Lung (tissue), 12 donors: ENCODE measurements around the gene APLNR. TPM values are rescaled to one million over a fixed set of nuclear protein-coding genes. Genes with fewer than 3 reads are reported as not detected.

Source experiments
- ATAC-seq: fragments of 200-7000 bp; cut with Tn5 transposase; one replicate; pipeline ENCODE4 v1.9.1; 2020; ENCODE audit warnings: moderate number of reproducible peaks; ENCODE audit not compliant: insufficient read depth, low FRiP score
- DNase-seq, 3 donors: peaks; one replicate each; pipeline ENCODE4 v3.0.0-alpha.2; 2013 to 2017
- H3K27ac ChIP-seq, 2 donors: one replicate each; pipeline ENCODE4 v1.5.1; 2013; ENCODE audit warnings: mild to moderate bottlenecking in 2 of 2, moderate library complexity in 2 of 2, control low read depth in 1 of 2, inconsistent platforms in 1 of 2, low read depth in 1 of 2, low read length in 1 of 2
- H3K27me3 ChIP-seq, 3 donors: one replicate each; pipeline ENCODE4 v1.5.1; 2013; ENCODE audit warnings: low read length in 2 of 3; ENCODE audit not compliant: control insufficient read depth in 3 of 3, insufficient read depth in 3 of 3
- H3K36me3 ChIP-seq, 4 donors: one replicate each; pipeline ENCODE4 v1.5.1; 2013; ENCODE audit warnings: low read length in 4 of 4, mild to moderate bottlenecking in 1 of 4, moderate library complexity in 1 of 4; ENCODE audit not compliant: control insufficient read depth in 4 of 4, insufficient read depth in 4 of 4
- H3K4me1 ChIP-seq, 5 donors: one replicate each; pipeline ENCODE4 v1.5.1; 2013; ENCODE audit warnings: low read length in 5 of 5, mild to moderate bottlenecking in 2 of 5, moderate library complexity in 1 of 5; ENCODE audit not compliant: control insufficient read depth in 5 of 5, insufficient read depth in 5 of 5
- H3K4me3 ChIP-seq: one replicate; pipeline ENCODE4 v1.5.1; 2013; ENCODE audit warnings: mild to moderate bottlenecking, control low read depth, moderate library complexity
- H3K9ac ChIP-seq, 2 donors: one replicate each; pipeline ENCODE4 v1.5.1; 2013; ENCODE audit warnings: low read length in 2 of 2, control low read depth in 1 of 2; ENCODE audit not compliant: insufficient read depth in 1 of 2
- H3K9me3 ChIP-seq, 4 donors: one replicate each; pipeline ENCODE4 v1.5.1; 2013; ENCODE audit warnings: low read length in 3 of 4, mild to moderate bottlenecking in 1 of 4, moderate library complexity in 1 of 4; ENCODE audit not compliant: control insufficient read depth in 4 of 4, insufficient read depth in 3 of 4
- CTCF ChIP-seq: IDR thresholded peaks from 2 replicates; pipeline ENCODE4 v1.5.1; 2012; ENCODE audit warnings: mild to moderate bottlenecking; ENCODE audit errors: control extremely low read depth, extremely low read depth
- WGBS, 2 donors: extraction: QIAGEN DNeasy Blood & Tissue Kit; methylation state at CpG; one replicate each; pipeline ENCODE4 v1.1.7; 2013; 5-methylcytosine and 5-hydroxymethylcytosine counted together
- polyA plus RNA-seq, 2 donors: library from polyadenylated mRNA; stranded (reverse); fragments of 200-250 nt; gene quantifications; one replicate each; pipeline ENCODE4 v1.2.1, GENCODE V29; 2013
- total RNA-seq, 2 donors: library from RNA; depleted of rRNA in 1 of 2; stranded (reverse); fragments of >200 nt in 1 of 2; gene quantifications; one replicate each; pipeline ENCODE4 v1.2.1, GENCODE V29; 2014 to 2021
- donor health status: control.
- donor health status: control.
- donor health status: Bipolar disorder and iron deficiency.
- donor health status: healthy.
- donor health status: DM: yes; HTN: yes; CAD: no.

APLNR gene
- total and polyA plus RNA-seq, 4 donors = 0.39 to 93.8 (median 4.9) TPM

DNA sequence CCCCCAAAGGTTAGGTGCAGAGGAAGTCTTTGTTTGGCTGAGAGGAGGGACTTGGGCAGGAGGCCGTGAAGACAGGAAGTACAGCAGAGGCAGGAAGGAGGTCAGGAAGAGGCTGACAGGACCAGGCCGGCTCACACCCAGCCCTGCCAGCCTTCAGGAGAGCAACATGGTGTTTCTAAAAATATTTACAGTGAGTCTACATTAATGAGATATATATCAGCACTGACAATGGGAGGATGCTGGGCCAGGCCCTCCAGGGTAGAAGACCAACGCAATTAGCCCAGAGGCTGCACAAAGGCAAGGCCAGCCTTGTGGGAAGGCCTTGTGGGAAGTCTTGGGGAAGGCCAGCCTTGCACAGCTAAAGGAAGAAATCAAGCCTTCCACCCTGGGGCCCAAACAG, 7.9 kb upstream of the APLNR start:
- TF ChIP-seq CTCF = no peak
- Histone ChIP-seq H3K27ac (no peak overlapping the region), H3K9me3 (no peaks in the 10 kb centered on the region), H3K4me1 (peaks cover 5 to 23% (median 12%) of the 10 kb centered on the region in 5 donors), H3K36me3 (no peaks in the 10 kb centered on the region), H3K9ac (no peak overlapping the region), H3K27me3 (no peaks in the 10 kb centered on the region), H3K4me3 (no peak overlapping the region)
- no peak for ATAC-seq
- WGBS, 2 donors = 33 to 49% methylated on average over 3 of the region's 3 CpGs
- peak in 2 of 3 donors; percentile 26 to 55 for DNase-seq

DNA sequence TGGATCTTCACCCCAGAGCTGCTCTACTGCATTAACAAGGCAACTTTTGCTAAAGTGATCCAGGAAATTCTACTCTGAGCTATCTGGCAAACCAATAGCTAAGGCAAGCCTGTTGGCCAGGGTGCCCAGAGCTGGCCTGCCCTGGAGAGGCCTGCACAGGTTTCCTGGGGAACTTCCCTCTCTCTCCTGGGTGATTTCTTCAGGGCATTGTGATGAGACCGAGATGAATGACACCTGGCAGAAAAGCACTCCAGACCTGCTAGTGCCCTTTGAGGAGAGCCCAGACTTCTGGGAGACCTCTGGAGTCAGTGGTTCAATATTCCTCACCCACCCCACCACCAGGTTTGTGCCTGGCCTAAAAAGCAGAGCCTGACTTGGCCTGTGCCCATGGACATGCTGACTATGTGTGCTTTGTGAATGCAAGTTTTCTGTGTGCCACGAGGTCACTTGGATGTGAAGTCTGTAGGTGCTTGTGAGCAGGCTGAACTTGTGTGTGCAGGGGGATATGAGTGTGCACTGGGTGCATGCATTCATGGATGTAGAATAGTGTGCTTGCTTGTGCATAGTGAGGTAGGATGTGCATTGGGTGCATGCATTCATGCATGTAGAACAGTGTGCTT, 4.4 kb upstream of the APLNR start:
- ATAC-seq (no peak), DNase-seq (no peak)
- Histone ChIP-seq H3K27ac (no peak overlapping the region), H3K4me3 (no peak overlapping the region), H3K9ac (no peak overlapping the region), H3K27me3 (no peaks in the 10 kb centered on the region), H3K9me3 (no peaks in the 10 kb centered on the region), H3K4me1 (peaks cover 4 to 30% (median 11%) of the 10 kb centered on the region in 5 donors), H3K36me3 (no peaks in the 10 kb centered on the region)
- TF ChIP-seq CTCF = no peak
- WGBS, 2 donors = 64 to 69% methylated on average over 2 of the region's 2 CpGs

DNA sequence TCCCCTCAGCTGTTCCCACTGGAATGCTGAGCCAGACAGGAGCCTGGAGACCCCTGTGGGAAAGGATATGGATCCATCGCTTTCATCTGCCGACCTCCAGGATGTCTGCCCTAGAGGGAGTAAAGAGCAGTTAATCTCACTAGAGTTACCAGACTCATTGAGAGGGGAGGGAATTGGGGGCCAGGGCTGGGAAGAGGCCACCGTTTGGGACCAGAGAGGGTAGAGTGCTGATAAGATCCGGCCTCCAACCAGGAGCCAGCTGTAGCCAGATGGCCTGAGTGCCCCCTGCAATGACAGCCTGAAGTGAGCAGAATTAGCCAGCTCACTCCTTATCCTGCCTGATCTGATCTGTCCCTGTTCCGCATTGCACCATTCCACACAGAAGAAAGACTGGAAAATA, 3.7 kb upstream of the APLNR start:
- Histone ChIP-seq H3K27ac (no peak overlapping the region), H3K4me1 (peaks cover 4 to 34% (median 11%) of the 10 kb centered on the region in 5 donors), H3K4me3 (no peak overlapping the region), H3K9ac (no peak overlapping the region), H3K27me3 (no peaks in the 10 kb centered on the region), H3K36me3 (no peaks in the 10 kb centered on the region), H3K9me3 (no peaks in the 10 kb centered on the region)
- peak in 1 of 3 donors; percentile 12 for DNase-seq
- no peak for TF ChIP-seq CTCF
- WGBS, 2 donors = 49 to 59% methylated on average over 5 of the region's 5 CpGs
- ATAC-seq = no peak

DNA sequence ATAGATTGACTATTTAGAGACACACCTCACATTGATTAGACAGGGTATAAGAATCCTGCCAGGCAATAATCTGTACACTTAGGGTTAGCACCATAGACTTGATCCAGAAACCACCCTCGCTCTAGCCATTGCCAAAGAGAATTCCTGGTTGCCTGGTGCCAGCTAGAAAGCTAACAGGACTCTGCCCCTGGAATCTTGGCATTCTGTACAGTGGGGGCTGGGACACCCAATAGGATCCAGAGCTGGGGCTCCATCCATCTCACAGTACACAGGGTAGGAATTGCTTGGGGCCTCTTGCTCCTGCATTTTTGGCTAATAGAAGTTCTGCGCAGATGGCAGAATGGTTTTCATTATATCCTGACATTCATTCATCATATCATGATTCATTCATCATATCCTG, 3.0 kb upstream of the APLNR start:
- H3K9me3 ChIP-seq = no peaks in the 10 kb centered on the region
- no peaks in the 10 kb centered on the region for H3K36me3 ChIP-seq
- no peak for TF ChIP-seq CTCF
- 96 to 100% methylated on average over 2 of the region's 2 CpGs for WGBS, 2 donors
- DNase-seq = no peak
- H3K27ac ChIP-seq = no peak overlapping the region
- ATAC-seq = no peak
- H3K4me3 ChIP-seq = no peak overlapping the region
- no peak overlapping the region for H3K9ac ChIP-seq
- peaks cover 0 to 41% (median 11%) of the 10 kb centered on the region in 5 donors for H3K4me1 ChIP-seq
- no peaks in the 10 kb centered on the region for H3K27me3 ChIP-seq
